PFSK-1 (cell line): ENCODE data around the gene HELT.

ENCODE experiments used
- FOXP2 ChIP-seq: optimal IDR thresholded peaks from 2 replicates; pipeline ENCODE3; 2011; ENCODE audit warnings: borderline replicate concordance, control low read depth, inconsistent platforms; ENCODE audit not compliant: insufficient read depth; ENCODE audit errors: extremely low read length, extremely low read depth
- POLR2AphosphoS5 ChIP-seq: IDR thresholded peaks from 2 replicates; pipeline ENCODE4 v1.6.1; 2012; ENCODE audit warnings: low read depth, mild to moderate bottlenecking, control low read depth, low read length, moderate library complexity
- SIN3A ChIP-seq: IDR thresholded peaks from 2 replicates; pipeline ENCODE4 v1.6.1; 2012; ENCODE audit warnings: mild to moderate bottlenecking, low read length, moderate library complexity, borderline replicate concordance; ENCODE audit not compliant: insufficient read depth
- TAF1 ChIP-seq: IDR thresholded peaks from 2 replicates; pipeline ENCODE4 v1.6.1; 2012; ENCODE audit warnings: low read length, control low read depth, borderline replicate concordance; ENCODE audit not compliant: insufficient read depth
- TF ChIP-seq, protein P1 (sequence below), 2 experiments: IDR thresholded peaks; 2 replicates each; pipeline versions ENCODE4 v1.6.1 to v1.8.0; 2011 to 2012; ENCODE audit warnings: low read depth in 2 of 2, low read length in 2 of 2, control low read depth in 1 of 2, inconsistent platforms in 1 of 2, mild to moderate bottlenecking in 1 of 2, moderate library complexity in 1 of 2; ENCODE audit not compliant: insufficient read depth in 1 of 2

HELT gene

GRCh38 chr4:185004562-185005218, 13.6 kb upstream of the HELT start:
- TF ChIP-seq FOXP2 = no peak
- TF ChIP-seq, protein P1, sequence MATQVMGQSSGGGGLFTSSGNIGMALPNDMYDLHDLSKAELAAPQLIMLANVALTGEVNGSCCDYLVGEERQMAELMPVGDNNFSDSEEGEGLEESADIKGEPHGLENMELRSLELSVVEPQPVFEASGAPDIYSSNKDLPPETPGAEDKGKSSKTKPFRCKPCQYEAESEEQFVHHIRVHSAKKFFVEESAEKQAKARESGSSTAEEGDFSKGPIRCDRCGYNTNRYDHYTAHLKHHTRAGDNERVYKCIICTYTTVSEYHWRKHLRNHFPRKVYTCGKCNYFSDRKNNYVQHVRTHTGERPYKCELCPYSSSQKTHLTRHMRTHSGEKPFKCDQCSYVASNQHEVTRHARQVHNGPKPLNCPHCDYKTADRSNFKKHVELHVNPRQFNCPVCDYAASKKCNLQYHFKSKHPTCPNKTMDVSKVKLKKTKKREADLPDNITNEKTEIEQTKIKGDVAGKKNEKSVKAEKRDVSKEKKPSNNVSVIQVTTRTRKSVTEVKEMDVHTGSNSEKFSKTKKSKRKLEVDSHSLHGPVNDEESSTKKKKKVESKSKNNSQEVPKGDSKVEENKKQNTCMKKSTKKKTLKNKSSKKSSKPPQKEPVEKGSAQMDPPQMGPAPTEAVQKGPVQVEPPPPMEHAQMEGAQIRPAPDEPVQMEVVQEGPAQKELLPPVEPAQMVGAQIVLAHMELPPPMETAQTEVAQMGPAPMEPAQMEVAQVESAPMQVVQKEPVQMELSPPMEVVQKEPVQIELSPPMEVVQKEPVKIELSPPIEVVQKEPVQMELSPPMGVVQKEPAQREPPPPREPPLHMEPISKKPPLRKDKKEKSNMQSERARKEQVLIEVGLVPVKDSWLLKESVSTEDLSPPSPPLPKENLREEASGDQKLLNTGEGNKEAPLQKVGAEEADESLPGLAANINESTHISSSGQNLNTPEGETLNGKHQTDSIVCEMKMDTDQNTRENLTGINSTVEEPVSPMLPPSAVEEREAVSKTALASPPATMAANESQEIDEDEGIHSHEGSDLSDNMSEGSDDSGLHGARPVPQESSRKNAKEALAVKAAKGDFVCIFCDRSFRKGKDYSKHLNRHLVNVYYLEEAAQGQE (IDR thresholded peaks at IDR 0.05; ENCODE audit: insufficient read depth in 1 of 2, low read depth in 2 of 2, low read length in 2 of 2) = no peak
- TF ChIP-seq SIN3A = no peak

- TF ChIP-seq FOXP2 (no peak), POLR2AphosphoS5 (no peak), SIN3A (no peak), TAF1 (no peak)
- TF ChIP-seq, protein P1 (IDR thresholded peaks at IDR 0.05; ENCODE audit: insufficient read depth in 1 of 2, low read depth in 2 of 2, low read length in 2 of 2) = no peak
These were observed 13.0 kb upstream of the HELT start for GRCh38 chr4:185005219-185005819.

GRCh38 chr4:185011408-185011807, 6.9 kb upstream of the HELT start:
- TF ChIP-seq, protein P1 (IDR thresholded peaks at IDR 0.05; ENCODE audit: insufficient read depth in 1 of 2, low read depth in 2 of 2, low read length in 2 of 2) = no peak
- TF ChIP-seq SIN3A = no peak
- no peak for TF ChIP-seq FOXP2
- TF ChIP-seq POLR2AphosphoS5 = no peak
- TF ChIP-seq TAF1 = no peak

DNA sequence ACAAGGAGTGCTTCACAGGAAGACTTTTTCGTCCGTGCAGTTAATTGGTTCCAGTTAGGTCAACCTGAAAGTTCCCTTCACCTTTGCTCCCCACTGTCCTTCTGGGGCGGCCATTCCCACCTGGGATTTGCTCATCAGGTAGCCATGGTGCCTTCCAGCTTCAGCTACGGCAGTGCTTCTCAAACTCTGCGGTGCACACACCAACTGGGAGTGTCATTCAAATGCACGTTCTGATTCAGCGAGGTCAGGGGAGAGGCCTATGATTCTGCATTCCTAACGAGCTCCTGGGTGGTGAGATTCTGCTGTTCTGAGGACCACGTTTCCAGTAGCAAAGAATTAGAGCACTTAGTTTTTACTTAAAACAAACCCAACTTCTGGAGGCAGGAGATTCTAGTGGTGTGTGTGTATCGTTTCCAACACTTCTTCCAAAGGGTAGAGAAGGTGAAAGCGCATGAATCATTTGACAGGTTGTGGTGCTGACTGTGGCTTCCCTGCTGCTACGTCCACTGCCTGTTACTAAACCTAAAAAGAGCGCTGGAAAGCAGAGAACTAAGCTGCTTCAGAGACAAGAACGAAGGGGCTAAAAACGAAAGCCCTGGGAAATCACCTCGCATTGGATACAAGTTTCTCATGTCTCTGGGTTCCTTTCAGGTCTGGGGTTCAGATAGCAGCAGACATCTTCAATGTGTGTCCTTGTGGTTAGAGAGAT, 4.7 kb upstream of the HELT start:
- no peak for TF ChIP-seq TAF1
- TF ChIP-seq FOXP2 = no peak
- TF ChIP-seq, protein P1 (IDR thresholded peaks at IDR 0.05; ENCODE audit: insufficient read depth in 1 of 2, low read depth in 2 of 2, low read length in 2 of 2) = no peak
- TF ChIP-seq SIN3A = no peak
- TF ChIP-seq POLR2AphosphoS5 = no peak
